ENCODE results near the gene SATB1.
A peak's percentile ranks its signal among the peaks of the same experiment; 100 is the strongest.

SATB1 gene

DNA sequence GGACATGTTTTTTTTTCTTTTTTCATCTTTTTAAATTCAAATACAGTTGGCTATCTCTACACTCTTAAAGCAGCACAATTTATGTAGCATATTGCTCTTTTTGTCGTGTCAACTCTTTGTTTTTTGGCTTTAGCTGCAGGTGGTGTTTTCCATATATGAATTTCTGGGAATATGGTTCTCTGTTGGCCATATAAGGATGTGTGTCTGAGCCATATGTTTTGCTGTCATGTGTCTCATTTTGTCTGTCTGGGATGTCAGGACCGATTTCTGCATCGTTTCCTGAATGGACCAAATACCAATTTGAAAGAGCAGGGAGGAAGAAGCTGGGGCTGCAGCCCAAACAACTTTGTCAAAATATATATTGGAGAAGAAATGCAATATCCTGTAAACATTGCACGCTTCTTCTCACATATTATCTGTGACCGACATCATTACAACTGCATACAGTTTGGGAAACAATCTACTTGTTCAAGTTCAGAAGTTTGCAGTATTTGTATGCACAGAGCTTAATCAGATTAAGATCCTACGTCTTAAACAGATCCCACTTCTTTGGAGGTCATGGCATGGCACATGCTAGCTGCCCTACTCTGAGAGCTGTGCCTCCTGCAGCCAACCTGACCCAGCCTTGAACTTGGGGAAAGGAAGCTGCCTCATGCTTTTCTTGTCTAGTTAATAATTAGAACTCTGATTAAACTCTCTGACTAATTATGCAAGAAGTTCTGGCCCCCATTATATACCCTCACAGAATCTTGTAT is 4.0 kb upstream of the SATB1 start:
- no peak for DNase-seq

DNA sequence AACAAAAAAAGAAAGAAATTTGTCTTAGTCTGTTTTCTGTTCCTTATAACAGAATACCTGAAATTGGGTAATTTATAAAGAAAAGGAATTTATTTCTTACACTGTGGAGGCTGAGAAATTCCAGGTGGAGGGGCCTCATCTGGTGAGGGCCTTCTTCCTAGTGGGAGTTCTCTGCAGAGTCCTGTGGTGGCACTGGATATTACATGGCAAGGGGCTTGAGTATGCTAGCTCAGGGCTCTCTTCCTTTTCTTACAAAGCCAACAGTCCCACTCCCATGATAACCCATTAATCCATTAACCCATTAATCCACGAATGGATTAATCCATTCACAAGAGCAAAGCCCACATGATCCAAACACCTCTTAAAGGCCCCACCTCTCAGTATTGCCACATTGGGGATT is 2.9 kb upstream of the SATB1 start:
- DNase-seq = no peak

DNA sequence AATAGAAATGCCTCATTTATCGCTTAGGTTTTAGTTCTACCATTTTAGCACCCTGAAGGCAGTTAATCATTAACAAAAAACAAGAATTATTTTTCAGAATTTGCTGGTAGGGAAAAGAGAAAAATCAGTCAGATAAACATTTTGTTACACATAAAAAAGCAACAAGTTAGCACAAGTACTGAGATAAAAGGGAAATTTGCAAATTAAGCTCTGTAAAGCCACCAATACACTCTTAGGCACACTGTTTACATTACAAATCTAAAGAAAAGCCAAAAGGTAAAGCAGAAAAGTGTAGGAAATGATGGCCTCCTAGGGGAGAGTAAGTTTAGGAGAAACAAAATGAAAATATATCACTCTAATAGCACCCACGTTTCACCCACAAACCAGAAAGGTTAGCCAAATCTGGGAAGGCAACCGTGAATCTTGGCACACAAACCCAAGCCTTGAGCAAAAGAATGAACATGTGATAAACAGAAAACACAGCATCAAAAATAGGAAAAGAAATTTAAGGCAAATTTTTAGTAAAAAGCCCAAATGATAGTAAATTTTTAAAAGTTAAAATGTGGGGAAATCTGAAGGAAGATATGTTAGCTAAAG is 1.6 kb upstream of the SATB1 start:
- no peak for DNase-seq

DNA sequence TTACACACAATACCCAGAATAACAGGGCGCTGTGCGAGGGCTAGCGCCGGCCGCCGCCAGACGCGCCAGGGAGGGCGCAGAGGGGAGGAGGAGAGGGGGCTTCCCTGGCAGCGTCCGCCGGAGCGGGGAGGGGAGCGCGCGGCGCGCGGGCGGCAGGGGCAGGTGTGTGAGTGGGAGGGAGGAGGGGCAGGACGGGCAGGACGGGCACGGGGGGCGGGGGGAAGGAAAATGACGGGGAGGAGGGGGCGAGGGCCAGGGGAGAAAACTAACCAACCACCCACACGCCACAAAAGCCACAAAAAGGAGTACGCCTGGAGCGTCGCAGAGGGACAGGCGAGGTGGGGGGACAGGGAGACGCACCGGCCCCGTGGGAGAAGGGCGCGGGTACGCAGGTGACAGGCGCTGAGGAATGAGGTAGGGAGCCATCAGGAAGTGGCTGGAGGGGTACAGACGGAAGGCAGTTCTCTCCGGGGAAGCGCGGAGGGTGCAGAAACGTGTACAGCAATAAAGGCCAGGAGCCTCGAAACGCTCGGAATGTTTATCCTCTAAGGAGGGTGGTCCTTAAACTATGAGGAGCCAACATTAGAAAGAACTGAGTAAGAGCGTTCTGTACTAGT is 610 bp upstream of the SATB1 start:
- peak; percentile 70 for DNase-seq

DNA sequence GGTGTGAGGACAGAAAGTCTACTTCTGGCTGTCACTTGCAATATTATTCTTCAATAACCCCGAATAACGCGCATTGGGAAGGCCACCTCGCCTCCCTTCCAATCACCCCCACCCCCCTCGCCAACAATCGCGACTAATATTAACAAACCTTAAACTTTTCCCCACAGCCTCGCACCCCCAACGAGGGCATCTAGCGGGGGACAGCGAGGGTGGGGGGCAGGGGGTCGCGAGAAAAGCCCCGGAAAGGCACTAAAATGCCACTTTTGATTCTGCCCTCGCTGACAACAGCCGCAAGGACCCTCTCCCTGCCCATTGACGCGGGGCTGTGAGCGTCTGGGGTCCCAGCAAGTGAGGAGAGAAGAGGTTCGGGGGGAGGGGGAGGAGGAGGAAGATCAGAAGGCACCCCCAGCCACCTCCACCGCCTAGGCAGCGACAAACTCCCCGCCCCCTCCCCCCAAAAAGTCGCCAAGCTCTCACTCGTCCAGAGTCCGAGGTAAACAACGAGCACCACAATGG is 868 bp downstream of the SATB1 start:
- DNase-seq = no peak

DNA sequence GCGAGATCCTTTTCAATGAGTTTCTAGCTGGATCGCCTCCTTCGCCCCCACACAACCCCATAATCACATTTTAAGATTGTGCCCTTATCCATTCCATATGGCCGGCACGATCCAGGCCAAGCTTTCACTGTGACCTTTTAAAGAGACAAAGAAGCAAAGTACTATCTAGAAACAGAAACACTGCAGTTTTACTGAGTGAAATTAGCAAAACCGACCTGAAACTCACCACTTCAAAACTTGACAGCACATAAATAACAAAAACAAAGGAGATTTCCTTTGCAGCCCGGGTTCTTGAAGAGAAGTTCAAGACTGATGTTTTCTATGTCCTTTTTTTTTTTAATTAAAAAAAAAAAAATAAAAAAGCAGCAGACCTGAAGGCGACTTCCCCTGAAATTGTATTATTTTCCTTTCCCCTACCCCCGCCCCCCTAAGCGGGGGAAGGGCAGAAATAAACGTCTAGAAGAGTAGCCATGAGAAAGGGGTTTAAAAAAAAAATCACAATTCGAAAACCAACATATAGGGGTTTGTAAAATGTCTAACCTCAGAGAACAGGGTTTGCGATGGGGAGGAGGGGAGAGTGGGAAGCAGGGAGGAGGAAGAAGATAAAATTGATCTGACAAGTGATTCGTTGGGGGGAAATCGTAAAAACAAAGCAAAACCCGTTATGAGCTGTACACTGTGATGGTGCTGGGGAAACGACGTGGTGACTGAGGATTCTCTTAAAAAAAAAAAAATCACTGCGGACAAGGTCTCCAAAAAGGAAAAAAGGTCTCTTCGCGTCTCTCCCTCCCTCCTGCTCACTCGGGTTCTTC is 1.5 kb downstream of the SATB1 start:
- DNase-seq = no peak

DNA sequence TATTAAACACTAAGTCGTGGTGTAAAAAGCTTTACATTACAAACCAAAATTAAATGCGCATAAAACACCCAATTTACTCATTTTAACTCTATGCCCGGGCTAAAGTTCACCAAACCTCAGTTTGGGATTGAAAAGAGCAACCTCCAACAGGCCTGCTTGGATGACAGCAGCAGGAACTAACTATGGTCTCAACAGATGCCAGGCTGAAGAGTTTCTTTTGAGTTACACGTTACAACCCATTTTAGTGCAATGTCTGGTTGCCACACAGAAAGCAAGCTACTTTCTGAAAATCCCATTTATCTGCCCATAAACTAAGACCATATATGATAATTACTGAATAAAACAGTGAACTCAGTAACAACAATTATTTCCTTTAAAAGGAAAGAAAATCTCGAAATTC is 2.2 kb downstream of the SATB1 start:
- no peak for DNase-seq

DNA sequence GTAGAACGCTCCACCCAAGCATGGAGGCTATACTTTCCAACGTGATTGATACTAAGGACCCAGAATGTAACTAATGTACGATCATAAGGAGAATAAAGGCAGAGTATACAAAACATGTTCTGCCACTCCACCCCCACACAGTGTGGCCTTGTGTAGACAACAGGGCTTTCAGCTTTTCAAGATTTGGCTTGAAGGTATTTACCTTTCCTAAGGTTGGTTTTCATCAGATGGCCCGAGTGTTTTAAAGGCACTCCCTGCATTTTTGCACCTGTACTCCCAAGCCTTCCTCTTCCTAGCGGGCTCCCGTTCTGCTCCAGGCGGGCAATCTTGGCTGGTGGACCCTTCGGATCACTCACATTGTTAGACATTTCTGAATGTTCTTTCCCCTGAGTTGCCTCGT is 4.6 kb downstream of the SATB1 start:
- DNase-seq = no peak

DNA sequence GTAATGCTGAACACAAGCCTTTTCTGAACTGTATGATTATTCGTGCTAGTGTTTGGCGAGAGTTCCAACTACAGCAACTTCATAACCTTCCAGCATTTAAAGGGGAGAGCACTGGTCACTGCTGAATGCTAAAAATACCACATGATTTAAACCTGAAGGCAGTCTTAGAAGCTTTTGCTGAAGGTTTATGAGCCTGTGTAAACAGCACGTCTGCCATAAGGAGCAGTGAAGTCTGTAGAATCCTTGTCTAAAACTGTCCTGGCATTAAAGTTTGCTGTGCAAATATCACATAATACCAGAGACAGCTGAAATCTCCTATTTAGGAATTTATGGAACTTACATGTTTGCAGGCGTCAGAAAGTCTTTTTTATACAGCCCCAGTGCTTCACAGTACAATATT is 5.9 kb downstream of the SATB1 start:
- DNase-seq = no peak

DNA sequence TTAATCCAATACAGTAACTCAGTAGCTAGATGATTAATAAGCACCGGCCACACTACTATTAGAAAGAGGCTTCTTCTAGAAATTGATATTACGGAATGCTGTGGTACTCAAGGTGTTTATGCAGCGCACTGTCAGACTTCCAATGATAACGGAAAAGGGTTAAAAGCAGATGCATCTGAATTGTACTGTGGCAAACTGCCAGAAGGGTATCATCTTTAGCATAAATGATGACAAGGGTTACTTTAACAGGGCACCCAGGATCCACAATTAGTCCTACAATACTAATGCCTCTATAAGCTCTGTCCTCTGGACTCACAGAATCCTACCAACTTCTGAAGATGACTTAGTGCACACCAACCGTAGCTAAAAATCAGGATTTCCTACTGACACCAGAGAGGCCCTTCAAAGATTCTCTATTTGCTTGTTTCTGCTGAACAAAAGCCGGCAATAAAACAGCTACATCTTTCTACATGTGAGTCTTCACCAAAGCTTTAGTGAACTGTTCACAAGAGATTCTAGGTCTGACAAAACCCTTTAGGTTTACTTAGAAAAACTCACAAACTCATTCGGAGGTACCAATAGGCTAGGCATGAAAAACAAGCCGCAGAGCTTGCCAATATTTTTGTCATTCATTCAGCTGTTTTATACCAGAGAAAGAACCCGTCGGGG is 7.1 kb downstream of the SATB1 start:
- no peak for DNase-seq

DNA sequence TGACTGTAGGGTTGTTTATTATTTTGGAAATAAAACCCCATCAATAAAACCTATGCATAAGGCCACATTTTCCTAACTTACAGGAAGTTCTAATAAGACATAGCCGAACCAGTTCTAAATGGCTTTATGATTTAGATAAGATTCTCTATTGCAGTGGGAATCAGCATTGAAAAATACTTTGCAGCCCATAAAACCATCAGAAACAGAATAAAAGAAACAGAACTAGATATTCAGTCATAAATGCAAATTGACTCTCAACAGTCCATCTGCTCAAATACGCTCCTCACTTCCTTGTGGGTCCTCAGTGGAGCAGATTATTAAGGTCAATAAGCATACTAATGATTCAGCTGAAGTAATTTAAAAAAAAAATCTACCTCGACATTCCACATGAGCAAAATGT is 8.8 kb downstream of the SATB1 start:
- DNase-seq = no peak

DNA sequence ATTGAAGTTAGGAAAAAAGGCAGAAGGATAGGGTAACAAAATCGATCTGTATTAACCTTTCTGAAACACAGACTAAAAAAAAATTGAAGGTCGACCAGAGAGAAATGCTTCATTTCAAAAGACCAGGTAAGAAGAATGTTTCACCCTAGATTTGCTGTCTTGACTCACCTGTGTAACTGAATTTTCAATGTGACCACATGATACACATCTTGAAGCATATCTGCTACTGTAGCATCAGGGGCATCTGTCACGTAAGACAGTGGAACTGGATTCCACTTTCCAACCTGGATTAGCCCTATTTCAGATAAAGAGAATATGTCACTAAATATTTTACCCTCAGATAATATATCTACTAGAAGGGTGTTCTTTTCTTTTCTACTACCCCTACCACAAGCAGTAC is 9.3 kb downstream of the SATB1 start:
- DNase-seq = no peak

DNA sequence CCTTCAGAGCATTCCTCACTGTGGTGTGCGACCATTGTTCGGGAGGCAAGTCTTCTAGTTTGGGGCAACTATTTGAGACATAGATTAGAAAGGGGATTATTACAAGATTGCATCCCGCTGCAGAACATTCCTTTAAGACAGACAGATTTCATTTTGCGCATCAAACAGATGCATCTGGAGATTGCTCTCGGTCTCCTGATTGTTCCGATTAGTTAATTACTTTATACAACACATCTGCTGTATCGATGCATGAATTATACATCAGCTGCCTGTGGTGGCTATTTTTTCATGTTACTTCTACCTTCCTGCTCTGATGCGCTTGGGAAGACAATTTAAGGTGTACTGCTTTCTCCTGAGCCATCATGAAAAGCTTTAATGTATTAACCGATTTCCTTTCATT is 10.0 kb downstream of the SATB1 start:
- DNase-seq = no peak

DNA sequence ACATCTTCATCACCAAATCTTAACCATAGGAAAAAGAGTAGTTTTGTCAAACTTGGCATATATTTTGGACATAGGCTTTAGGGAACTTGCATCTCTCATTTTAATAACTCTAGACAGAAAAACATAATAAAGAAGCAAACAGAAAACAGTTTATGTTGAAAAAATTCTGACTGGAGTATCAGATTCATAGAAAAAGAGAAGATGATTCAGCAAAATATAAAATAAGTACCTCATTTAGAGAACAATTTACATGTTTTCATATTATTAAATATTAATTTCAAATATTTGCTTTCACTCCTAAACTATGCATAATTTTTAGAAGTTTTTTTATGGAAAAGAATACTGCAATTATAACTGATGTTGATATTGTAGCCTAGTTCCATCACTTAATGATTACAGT is 12.5 kb downstream of the SATB1 start:
- DNase-seq = no peak

DNA sequence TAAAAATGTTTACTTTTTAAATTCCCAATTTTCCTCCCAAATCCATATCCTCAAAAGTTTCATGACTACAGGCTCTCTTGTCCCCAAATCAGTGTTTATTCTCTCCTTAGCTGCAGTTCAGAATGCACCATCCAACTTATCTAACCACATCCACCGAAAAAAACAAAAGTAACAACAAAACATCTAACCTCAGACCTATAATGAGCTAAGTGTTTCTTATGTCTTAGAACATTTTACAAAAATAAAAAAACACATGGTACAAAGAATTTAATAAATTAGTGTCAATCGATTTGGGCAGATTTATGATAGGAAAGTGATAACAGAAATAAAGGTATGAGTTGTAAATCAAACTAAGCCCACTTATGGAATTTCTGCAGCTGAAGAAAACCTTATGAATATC is 13.6 kb downstream of the SATB1 start:
- DNase-seq = no peak

DNA sequence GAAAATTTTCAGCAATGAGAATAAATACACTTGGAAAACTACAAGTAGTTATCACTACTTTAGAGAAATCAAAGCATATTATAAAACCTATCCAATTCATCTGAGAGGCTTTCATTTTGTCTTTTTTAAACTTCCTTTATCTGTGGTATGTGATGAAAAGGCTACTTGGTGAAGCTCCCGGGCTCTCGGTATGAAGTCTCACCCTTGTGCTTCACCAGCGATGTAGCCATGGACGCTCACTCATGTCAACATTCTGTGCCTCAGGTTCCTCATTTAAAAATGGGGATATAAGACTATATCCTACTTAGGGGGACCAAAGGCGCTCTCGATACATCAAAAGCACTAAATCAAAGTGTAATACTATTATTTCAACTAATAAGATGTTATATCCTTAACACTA is 14.9 kb downstream of the SATB1 start:
- no peak for DNase-seq

DNA sequence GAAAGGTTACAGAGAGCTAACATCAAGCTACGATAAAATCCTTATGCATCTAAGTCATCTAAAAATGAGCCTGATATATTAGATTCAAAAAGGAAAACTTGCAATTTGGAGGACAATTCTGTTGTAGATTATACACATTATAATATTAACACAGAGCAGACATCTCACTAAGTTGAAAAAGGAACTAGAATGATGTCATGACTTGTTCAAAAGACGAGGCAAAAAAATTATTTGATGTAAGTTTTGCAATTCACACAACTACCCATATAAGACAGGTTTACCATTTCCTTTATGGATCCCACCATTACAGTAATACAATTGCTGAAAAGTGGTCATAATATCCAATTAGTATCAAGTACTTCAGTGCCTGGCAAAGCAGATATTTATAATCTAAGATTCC is 15.9 kb downstream of the SATB1 start:
- DNase-seq = no peak

DNA sequence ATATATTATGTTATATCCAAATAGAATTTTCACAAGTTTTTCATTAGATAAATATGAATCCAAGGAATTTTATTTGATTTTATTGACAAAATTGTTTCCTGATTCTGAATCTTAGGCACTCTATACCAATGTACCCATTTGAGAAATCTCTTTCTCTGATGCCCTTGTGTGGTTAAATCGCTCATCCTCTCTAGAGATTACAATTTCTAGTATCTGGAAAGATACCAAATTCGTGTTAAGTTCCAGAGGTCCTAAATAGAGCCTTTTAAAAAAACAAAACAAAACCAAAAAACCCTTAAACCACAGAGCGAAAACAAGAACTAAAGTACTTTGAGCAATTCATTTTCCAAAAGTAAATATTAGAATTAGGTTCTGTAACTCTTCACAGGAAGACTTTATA is 20.0 kb downstream of the SATB1 start:
- DNase-seq = no peak

DNA sequence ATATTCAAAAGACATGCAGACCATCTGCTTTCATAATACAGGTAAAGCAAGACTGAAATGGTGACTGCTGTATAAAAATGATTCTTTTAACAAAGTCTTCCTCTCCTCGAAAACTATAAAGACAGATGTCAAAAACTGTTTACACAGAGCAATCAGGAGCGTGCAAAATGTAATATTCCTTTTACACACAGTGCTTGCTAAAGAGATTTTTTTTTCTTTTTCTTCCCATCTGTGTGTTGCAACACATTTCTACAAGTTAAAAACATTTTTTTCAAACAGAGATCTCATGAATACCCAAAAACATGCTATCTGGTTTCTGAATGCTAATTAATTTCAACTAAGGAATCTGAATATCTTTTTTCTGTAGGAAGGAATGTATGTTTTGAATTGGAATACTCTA is 22.1 kb downstream of the SATB1 start:
- DNase-seq = no peak

DNA sequence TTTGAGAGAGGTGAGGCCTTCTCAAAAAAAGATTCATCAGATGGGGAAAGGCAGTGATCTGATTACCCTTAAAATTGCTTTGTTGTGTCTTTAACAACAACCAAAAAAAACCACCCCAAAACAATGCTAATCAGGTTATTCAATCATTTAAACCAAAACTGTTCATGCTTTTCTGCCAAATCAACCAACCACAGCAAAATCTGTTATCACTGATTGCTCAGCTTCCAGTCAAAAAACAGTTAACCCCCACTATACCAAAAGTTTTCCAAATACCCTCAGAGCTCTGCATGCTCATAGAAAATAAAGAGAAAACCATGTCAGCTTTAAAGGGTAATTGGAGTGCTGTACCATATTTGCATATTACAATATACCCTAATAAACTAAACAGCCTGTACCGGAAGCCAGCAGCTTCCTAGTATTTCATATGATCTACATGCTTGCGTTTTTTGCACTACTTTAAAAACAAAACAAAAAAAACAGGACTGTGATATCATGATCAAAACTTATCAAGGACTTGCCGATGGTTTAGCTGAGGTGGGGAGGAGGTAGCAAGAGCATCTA is 22.8 kb downstream of the SATB1 start:
- DNase-seq = no peak

DNA sequence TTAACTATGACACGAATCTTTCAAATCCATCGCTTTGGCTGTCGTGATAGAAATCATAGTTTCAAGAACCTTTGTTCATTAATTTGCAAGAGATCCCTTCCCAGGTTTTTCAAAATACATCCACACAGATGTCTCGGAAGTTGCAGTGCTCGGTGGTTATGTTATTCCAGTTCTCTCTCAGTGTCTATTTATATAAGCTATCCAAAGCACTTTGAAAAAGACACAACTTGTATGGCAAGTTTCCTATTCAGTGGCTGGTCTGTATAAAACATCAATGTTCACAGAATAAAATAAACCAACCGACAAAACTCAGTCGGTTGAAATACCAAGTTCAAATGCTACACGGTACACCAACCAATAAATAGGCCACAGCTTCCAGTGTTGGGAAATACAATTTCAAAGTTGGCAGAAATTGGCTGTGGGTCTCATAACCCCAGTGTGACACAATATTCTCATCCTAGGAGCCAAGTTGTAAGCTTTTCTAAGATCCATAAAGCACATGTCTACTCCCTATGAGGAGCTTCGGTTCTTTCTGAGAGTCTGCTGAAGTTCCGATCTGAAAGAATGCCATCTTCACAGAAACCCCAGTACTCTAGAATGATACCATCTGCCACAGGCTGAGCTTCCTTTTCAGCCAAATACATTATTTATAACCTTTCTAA is 23.7 kb downstream of the SATB1 start:
- no peak for DNase-seq

DNA sequence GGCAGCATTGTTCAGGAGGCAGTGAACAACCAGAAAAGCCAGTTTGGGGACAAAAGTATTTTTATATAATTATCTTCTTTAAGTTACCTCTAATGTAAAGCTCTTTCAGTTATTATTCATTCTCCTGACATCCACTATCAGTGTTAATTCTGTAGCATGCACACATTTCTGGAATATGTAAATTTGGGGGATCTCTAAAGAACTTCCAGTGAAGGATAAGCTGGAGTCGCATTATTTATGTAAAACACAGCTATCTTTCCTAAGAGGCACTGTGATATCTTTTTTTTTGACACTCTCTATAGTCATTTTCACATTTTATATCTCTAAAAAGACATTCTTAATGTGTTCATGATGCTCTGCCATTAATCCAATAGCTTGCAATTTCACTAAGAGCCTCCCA is 26.7 kb downstream of the SATB1 start:
- no peak for DNase-seq
